B cell (primary cell): Measurements from ENCODE around the gene ZNF774. TPM values are rescaled to one million over a fixed set of nuclear protein-coding genes. Genes with fewer than 3 reads are reported as not detected.

Experiments
- ATAC-seq: fragments of 200-7000 bp; cut with Tn5 transposase; one replicate; pipeline ENCODE4 v1.10.0; 2021; ENCODE audit warnings: low read depth, mild to moderate bottlenecking, moderate number of reproducible peaks, moderate library complexity
- CTCF ChIA-PET: fragments of 350-600 bp; sonication (Branson Sonifier 250); formaldehyde crosslinking; loops from one replicate; lab custom pipeline; 2021; ENCODE audit warnings: antibody characterized with exemption, inconsistent platforms; lab: Charles Lee
- POLR2A ChIA-PET: fragments of 350-600 bp; sonication (Branson Sonifier 250); formaldehyde crosslinking; loops from one replicate; lab custom pipeline; 2021; ENCODE audit warnings: antibody characterized with exemption; lab: Charles Lee
- DNase-seq: peaks from one replicate; pipeline ENCODE4 v3.0.0; 2013
- H2AFZ ChIP-seq: 2 replicates; pipeline ENCODE4 v1.6.1; 2012; ENCODE audit warnings: mild to moderate bottlenecking, low read depth, low read length; ENCODE audit not compliant: insufficient read depth, poor library complexity, severe bottlenecking
- H3K27ac ChIP-seq, 2 donors: 1 replicate in 1 of 2; 2 replicates in 1 of 2; pipeline ENCODE4 v1.5.1; 2012 to 2013; ENCODE audit warnings: low read length in 2 of 2, mild to moderate bottlenecking in 2 of 2, moderate library complexity in 1 of 2
- H3K27me3 ChIP-seq, 4 experiments: fragments of 200-600 bp in 1 of 4; sonication (generic) in 1 of 4; replicated peaks in 1 of 4; 1 replicate in 2 of 4; 2 replicates in 2 of 4; pipeline versions ENCODE4 v1.6.1 to v1.7.0; 2013 to 2016; ENCODE audit warnings: low read length in 3 of 4, mild to moderate bottlenecking in 2 of 4, mixed read lengths in 1 of 4, moderate library complexity in 1 of 4; ENCODE audit not compliant: insufficient read depth in 4 of 4, control insufficient read depth in 3 of 4; ENCODE audit errors: control extremely low read depth in 1 of 4
- H3K36me3 ChIP-seq, 2 experiments: replicated peaks in 1 of 2; 1 replicate in 1 of 2; 2 replicates in 1 of 2; pipeline versions ENCODE4 v1.6.1 to v1.7.1; 2013; ENCODE audit warnings: low read length in 1 of 2; ENCODE audit not compliant: insufficient read depth in 2 of 2, control insufficient read depth in 1 of 2; ENCODE audit errors: control extremely low read depth in 1 of 2, extremely low read depth in 1 of 2
- H3K4me1 ChIP-seq, 2 donors: fragments of 200-600 bp in 1 of 2; sonication (generic) in 1 of 2; 1 replicate in 1 of 2; 2 replicates in 1 of 2; pipeline versions ENCODE4 v1.5.1 to v1.6.1; 2013 to 2017; ENCODE audit warnings: low read length in 2 of 2; ENCODE audit not compliant: control insufficient read depth in 2 of 2, insufficient read depth in 2 of 2
- H3K4me2 ChIP-seq: replicated peaks from 2 replicates; pipeline ENCODE3; 2012; ENCODE audit warnings: mild to moderate bottlenecking, low read depth, low read length; ENCODE audit not compliant: poor library complexity, severe bottlenecking
- H3K4me3 ChIP-seq, 5 experiments: fragments of 200-600 bp in 1 of 5; sonication (generic) in 1 of 5; 1 replicate in 3 of 5; 2 replicates in 2 of 5; pipeline versions ENCODE4 v1.5.1 to v1.7.0; 2011 to 2016; ENCODE audit warnings: low read length in 4 of 5, mild to moderate bottlenecking in 4 of 5, low read depth in 2 of 5, control low read depth in 1 of 5, moderate library complexity in 1 of 5; ENCODE audit not compliant: insufficient read depth in 1 of 5; ENCODE audit errors: control extremely low read depth in 1 of 5, extremely low read depth in 1 of 5
- H3K79me2 ChIP-seq: fragments of 200-600 bp; sonication (generic); one replicate; pipeline ENCODE4 v1.6.0; 2016; ENCODE audit warnings: low read length; ENCODE audit not compliant: control insufficient read depth, insufficient read depth
- H3K9ac ChIP-seq: fragments of 200-600 bp; sonication (generic); 2 replicates; pipeline ENCODE4 v1.6.1; 2017; ENCODE audit warnings: mild to moderate bottlenecking, low read length, moderate library complexity
- H3K9me3 ChIP-seq, 3 donors: one replicate each; pipeline versions ENCODE4 v1.6.1 to v1.7.1; 2013; ENCODE audit warnings: low read length in 2 of 3; ENCODE audit not compliant: control insufficient read depth in 2 of 3, insufficient read depth in 1 of 3; ENCODE audit errors: control extremely low read depth in 1 of 3
- H4K20me1 ChIP-seq: 2 replicates; pipeline ENCODE4 v1.6.0; 2012; ENCODE audit warnings: mild to moderate bottlenecking, low read length; ENCODE audit not compliant: insufficient read depth, control insufficient read depth, poor library complexity, severe bottlenecking
- H3K27ac Mint-ChIP-seq: one replicate; pipeline ENCODE4 v1.8.0; 2021; ENCODE audit warnings: mixed read lengths
- H3K27me3 Mint-ChIP-seq: one replicate; pipeline ENCODE4 v1.8.0; 2021; ENCODE audit warnings: mixed read lengths
- H3K4me1 Mint-ChIP-seq: one replicate; pipeline ENCODE4 v1.8.0; 2021; ENCODE audit warnings: mixed read lengths
- H3K4me3 Mint-ChIP-seq: one replicate; pipeline ENCODE4 v1.8.0; 2021; ENCODE audit warnings: mixed read lengths
- H3K9me3 Mint-ChIP-seq: one replicate; pipeline ENCODE4 v1.8.0; 2022; ENCODE audit warnings: mixed read lengths; ENCODE audit not compliant: insufficient read depth
- CTCF ChIP-seq: fragments of 200-600 bp; IDR thresholded peaks from one replicate; pipeline ENCODE4 v1.8.0; 2022; ENCODE audit warnings: antibody characterized with exemption, mild to moderate bottlenecking
- EZH2 ChIP-seq: IDR thresholded peaks from 2 replicates; pipeline ENCODE4 v1.6.1; 2012; ENCODE audit warnings: borderline replicate concordance, low read depth, mild to moderate bottlenecking, moderate library complexity, low read length; ENCODE audit not compliant: insufficient read depth, poor library complexity, severe bottlenecking
- WGBS: methylation state at CpG from one replicate; pipeline ENCODE4 v1.1.5; 2013; ENCODE audit warnings: missing lambda C conversion rate; ENCODE audit not compliant: insufficient coverage; 5-methylcytosine and 5-hydroxymethylcytosine counted together
- intact Hi-C: fragments of 100-400 bp; cut with micrococcal nuclease; formaldehyde crosslinking; loops from one replicate; pipeline ENCODE4 v1.10.0; 2022
- polyA plus RNA-seq: library from polyadenylated mRNA; depleted of rRNA; stranded (reverse); fragments of >200 nt; gene quantifications from 2 replicates; pipeline ENCODE4 v1.2.3, GENCODE V29; 2012
- total RNA-seq, 2 donors: library from RNA; stranded (reverse); fragments of 120-200 nt in 1 of 2; gene quantifications; 1 replicate in 1 of 2; 2 replicates in 1 of 2; pipeline versions ENCODE4 v1.2.3 to v1.2.4, GENCODE V29; 2013 to 2022

The ZNF774 gene
- total and polyA plus RNA-seq, 2 donors (not counting 1 experiment from before 2014, with no cell fraction given): 0.19 to 0.54 TPM

GRCh38 chr15:90327311-90327710 is 24.8 kb upstream of the ZNF774 start:
- ChIA-PET CTCF (interaction anchor here (1.3 kb wide), 1 partner anchor 321 kb away, joined by 3 read pairs; no protein-coding TSS in a partner anchor), POLR2A (no interaction called here)
- no peak for ATAC-seq
- H3K4me1 ChIP-seq: no peaks in the 10 kb centered on the region
- no peak for DNase-seq
- no peaks in the 10 kb centered on the region for H3K79me2 ChIP-seq
- H3K27me3 ChIP-seq: no peaks in the 10 kb centered on the region
- no peaks in the 10 kb centered on the region for H4K20me1 ChIP-seq
- H3K4me3 ChIP-seq: no peak overlapping the region
- no peak overlapping the region for H2AFZ ChIP-seq
- peaks cover 3% of the 10 kb centered on the region for H3K27me3 Mint-ChIP-seq
- WGBS: 72% methylated on average over 3 of the region's 6 CpGs
- no peak overlapping the region for H3K4me2 ChIP-seq
- intact Hi-C loops: no loop called here
- no peaks in the 10 kb centered on the region for H3K4me1 Mint-ChIP-seq
- H3K9me3 Mint-ChIP-seq: no peaks in the 10 kb centered on the region
- TF ChIP-seq CTCF (no peak), EZH2 (no peak)
- no peaks in the 10 kb centered on the region for H3K36me3 ChIP-seq
- no peak overlapping the region for H3K27ac Mint-ChIP-seq
- no peaks in the 10 kb centered on the region for H3K9me3 ChIP-seq
- no peak overlapping the region for H3K9ac ChIP-seq
- no peak overlapping the region for H3K27ac ChIP-seq
- H3K4me3 Mint-ChIP-seq: no peak overlapping the region

- H3K9ac ChIP-seq: no peak overlapping the region
- H3K9me3 Mint-ChIP-seq: no peaks in the 10 kb centered on the region
Measured at GRCh38 chr15:90334304-90334731, 17.8 kb upstream of the ZNF774 start.

More at GRCh38 chr15:90334304-90334731, 17.8 kb upstream of the ZNF774 start:
- Histone ChIP-seq H3K36me3 (no peaks in the 10 kb centered on the region), H3K27ac (no peak overlapping the region), H3K4me2 (no peak overlapping the region), H4K20me1 (no peaks in the 10 kb centered on the region), H3K79me2 (no peaks in the 10 kb centered on the region), H3K27me3 (no peaks in the 10 kb centered on the region), H2AFZ (no peak overlapping the region), H3K4me1 (peaks cover 8 to 9% of the 10 kb centered on the region in 2 donors), H3K4me3 (no peak overlapping the region), H3K9me3 (no peaks in the 10 kb centered on the region)
- H3K27ac Mint-ChIP-seq: no peak overlapping the region
- POLR2A ChIA-PET: no interaction called here
- no peak overlapping the region for H3K4me3 Mint-ChIP-seq
- TF ChIP-seq EZH2: no peak
- TF ChIP-seq CTCF: no peak
- DNase-seq: no peak
- ATAC-seq: no peak
- H3K4me1 Mint-ChIP-seq: peaks cover 8% of the 10 kb centered on the region
- intact Hi-C loops: no loop called here
- CTCF ChIA-PET: no interaction called here
- H3K27me3 Mint-ChIP-seq: no peaks in the 10 kb centered on the region
- 88% methylated on average over 2 of the region's 3 CpGs for WGBS
